Endothelial cell of umbilical vein (primary cell): ENCODE results near the gene ETS1. TPM values are rescaled to one million over a fixed set of nuclear protein-coding genes. Genes with fewer than 3 reads are reported as not detected.

Source experiments
- BruUV-seq: library from RNA; stranded (reverse); fragments of 400-500 nt; replicated peaks from 2 replicates; lab custom pipeline; 2021; lab: Mats Ljungman, UMichigan
- CTCF ChIA-PET: fragments of 300-600, 350-600 bp; sonication (Branson Sonifier 250); formaldehyde crosslinking; loops from one replicate; lab custom pipeline; 2021; ENCODE audit warnings: antibody characterized with exemption, inconsistent platforms; lab: Charles Lee
- POLR2A ChIA-PET: fragments of 300-600, 350-600 bp; sonication (Branson Sonifier 250); formaldehyde crosslinking; loops from one replicate; lab custom pipeline; 2021; ENCODE audit warnings: antibody characterized with exemption, inconsistent platforms; lab: Charles Lee
- DNase-seq: peaks from one replicate; pipeline ENCODE4 v3.0.0-alpha.2; 2011; ENCODE audit warnings: low read depth, low spot score
- FAIRE-seq: peaks from 2 replicates; lab custom pipeline; 2011; peaks lifted over from hg19 to GRCh38; lab: Jason Lieb, UNC
- H2AFZ ChIP-seq: 2 replicates; pipeline ENCODE4 v1.6.0; 2012; ENCODE audit warnings: low read depth, low read length, control low read depth, inconsistent platforms
- H3K27ac ChIP-seq: 2 replicates; pipeline ENCODE4 v1.5.1; 2011; ENCODE audit warnings: low read depth, mild to moderate bottlenecking, control low read depth, low read length, moderate library complexity; ENCODE audit not compliant: insufficient read depth
- H3K27me3 ChIP-seq, 2 experiments: 2 replicates each; pipeline versions ENCODE4 v1.6.0 to v1.6.1; 2011; ENCODE audit warnings: low read length in 2 of 2, mixed read lengths in 1 of 2; ENCODE audit not compliant: control insufficient read depth in 2 of 2, insufficient read depth in 2 of 2
- H3K36me3 ChIP-seq, 2 experiments: 2 replicates in 1 of 2; 3 replicates in 1 of 2; pipeline ENCODE4 v1.5.1; 2011; ENCODE audit warnings: low read length in 2 of 2, mild to moderate bottlenecking in 1 of 2, moderate library complexity in 1 of 2; ENCODE audit not compliant: control insufficient read depth in 2 of 2, insufficient read depth in 2 of 2; ENCODE audit errors: extremely low read depth in 1 of 2
- H3K4me1 ChIP-seq: 3 replicates; pipeline ENCODE4 v1.5.1; 2011; ENCODE audit warnings: mild to moderate bottlenecking, low read length; ENCODE audit not compliant: control insufficient read depth, insufficient read depth; ENCODE audit errors: extremely low read depth
- H3K4me2 ChIP-seq: 2 replicates; pipeline ENCODE4 v1.6.1; 2011; ENCODE audit warnings: low read length, control low read depth, mixed read lengths; ENCODE audit not compliant: insufficient read depth
- H3K4me3 ChIP-seq, 3 experiments: fragments of 200-600 bp in 1 of 3; sonication (generic), shearing (Covaris generic) in 1 of 3; replicated peaks in 1 of 3; 2 replicates each; pipeline ENCODE4 v1.5.1; 2011 to 2016; ENCODE audit warnings: control low read depth in 3 of 3, low read length in 3 of 3, mild to moderate bottlenecking in 2 of 3, inconsistent platforms in 1 of 3, low read depth in 1 of 3, moderate library complexity in 1 of 3; ENCODE audit not compliant: insufficient read depth in 1 of 3
- H3K79me2 ChIP-seq: 2 replicates; pipeline ENCODE4 v1.6.0; 2012; ENCODE audit warnings: low read length, inconsistent platforms; ENCODE audit not compliant: control insufficient read depth, insufficient read depth
- H3K9ac ChIP-seq: replicated peaks from 2 replicates; pipeline ENCODE3; 2011; ENCODE audit warnings: low read length, control low read depth; ENCODE audit not compliant: insufficient read depth; ENCODE audit errors: extremely low read depth
- H3K9me1 ChIP-seq: replicated peaks from 3 replicates; pipeline ENCODE4 v1.6.0; 2011; ENCODE audit warnings: mild to moderate bottlenecking, low read length; ENCODE audit not compliant: control insufficient read depth, insufficient read depth; ENCODE audit errors: extremely low read depth
- H3K9me3 ChIP-seq: replicated peaks from 2 replicates; pipeline ENCODE4 v1.5.1; 2012; ENCODE audit warnings: low read length, inconsistent platforms; ENCODE audit not compliant: control insufficient read depth, insufficient read depth
- H4K20me1 ChIP-seq: replicated peaks from 2 replicates; pipeline ENCODE3; 2011; ENCODE audit warnings: mild to moderate bottlenecking, low read length; ENCODE audit not compliant: control insufficient read depth, insufficient read depth; ENCODE audit errors: extremely low read depth
- CTCF ChIP-seq, 2 donors: IDR thresholded peaks; 1 replicate in 1 of 2; 2 replicates in 1 of 2; pipeline ENCODE4 v1.5.1; 2011; ENCODE audit warnings: low read length in 2 of 2, mild to moderate bottlenecking in 2 of 2, moderate library complexity in 2 of 2, control low read depth in 1 of 2, inconsistent platforms in 1 of 2, low read depth in 1 of 2; ENCODE audit not compliant: insufficient read depth in 1 of 2; ENCODE audit errors: extremely low read depth in 1 of 2
- EZH2 ChIP-seq: IDR thresholded peaks from 2 replicates; pipeline ENCODE4 v1.6.1; 2012; ENCODE audit warnings: borderline replicate concordance, low read depth, mild to moderate bottlenecking, moderate library complexity, low read length, inconsistent platforms; ENCODE audit not compliant: severe bottlenecking
- FOS ChIP-seq: IDR thresholded peaks from 2 replicates; pipeline ENCODE4 v1.6.1; 2011; ENCODE audit warnings: mild to moderate bottlenecking, low read length, moderate library complexity, borderline replicate concordance; ENCODE audit not compliant: insufficient read depth
- GATA2 ChIP-seq: IDR thresholded peaks from 2 replicates; pipeline ENCODE4 v1.7.0; 2011; ENCODE audit warnings: low read depth, mild to moderate bottlenecking, moderate library complexity, mixed read lengths, low read length; ENCODE audit not compliant: insufficient read length, insufficient read depth
- JUN ChIP-seq: IDR thresholded peaks from 2 replicates; pipeline ENCODE4 v1.6.1; 2011; ENCODE audit warnings: borderline replicate concordance, low read depth; ENCODE audit not compliant: insufficient read length, insufficient read depth
- MYC ChIP-seq: IDR thresholded peaks from one replicate; pipeline ENCODE4 v1.6.1; 2011; ENCODE audit warnings: mild to moderate bottlenecking, low read depth, low read length
- POLR2A ChIP-seq: IDR thresholded peaks from 2 replicates; pipeline ENCODE4 v1.6.1; 2012; ENCODE audit warnings: low read depth, mild to moderate bottlenecking, control low read depth, low read length
- POLR2AphosphoS5 ChIP-seq: IDR thresholded peaks from 2 replicates; pipeline ENCODE4 v1.6.1; 2012; ENCODE audit warnings: low read depth, mild to moderate bottlenecking, control low read depth, low read length, moderate library complexity; ENCODE audit not compliant: insufficient read depth
- dilution Hi-C: fragments of 300-500 bp; cut with MboI; formaldehyde crosslinking; loops from one replicate; pipeline ENCODE4 v1.15.0; 2019; ENCODE audit warnings: low sequenced_read_pairs; ENCODE audit not compliant: extremely low pct_ligation_motif_present
- intact Hi-C: fragments of 100-400 bp; cut with micrococcal nuclease; formaldehyde crosslinking; loops from one replicate; pipeline ENCODE4 v1.10.0; 2022
- polyA plus RNA-seq, 4 experiments: library from polyadenylated mRNA; depleted of rRNA in 3 of 4; stranded (reverse) in 3 of 4; unstranded in 1 of 4; fragments of >200 nt; gene quantifications; 2 replicates each; pipeline versions ENCODE4 v1.2.1 to v1.2.3, GENCODE V29; 2011 to 2012; ENCODE audit warnings: missing spikeins in 1 of 4
- total RNA-seq: library from RNA; stranded (reverse); gene quantifications from 2 replicates; pipeline ENCODE4 v1.2.3, GENCODE V29; 2021
- TF ChIP-seq, protein P1 (sequence below): IDR thresholded peaks from 2 replicates; pipeline ENCODE4 v1.6.1; 2011; ENCODE audit not compliant: insufficient read depth, insufficient read length

ETS1 gene
- total and polyA plus RNA-seq, 2 donors (not counting 3 experiments of a cell fraction or from before 2014, with no cell fraction given), result 34.2 to 115 TPM

DNA sequence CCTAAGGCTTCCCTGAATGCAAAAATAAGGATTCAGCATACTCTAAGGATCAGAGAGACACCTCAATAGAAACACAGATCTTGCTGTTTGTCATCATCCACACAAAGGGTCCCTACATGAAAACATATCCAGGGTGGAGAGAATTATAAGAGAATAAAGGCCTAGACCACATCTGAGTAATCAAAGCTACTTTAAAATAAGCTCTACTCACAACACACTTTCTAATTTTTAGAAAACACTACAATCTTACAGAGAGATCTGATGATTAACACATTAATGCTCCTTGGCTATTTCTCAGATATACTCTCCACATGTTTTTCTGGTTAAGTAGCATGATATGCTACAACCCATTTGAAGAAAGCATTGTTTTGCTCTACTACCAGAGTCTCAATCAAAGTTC is 108.2 kb downstream of the ETS1 start:
- H3K9me1 ChIP-seq, result no peaks in the 10 kb centered on the region
- H3K4me2 ChIP-seq, result no peak overlapping the region
- no TSS peak for BruUV-seq
- TF ChIP-seq FOS, result no peak
- TF ChIP-seq POLR2A, result no peak
- TF ChIP-seq JUN, result no peak
- no peak for DNase-seq
- H3K9me3 ChIP-seq, result no peaks in the 10 kb centered on the region
- peaks cover 14% of the 10 kb centered on the region for H3K4me1 ChIP-seq
- intact Hi-C loops, result loop anchor here (5.0 kb wide), 1 partner anchor 282 kb away; no protein-coding TSS in a partner anchor
- FAIRE-seq, result no peak
- H3K27me3 ChIP-seq, result no peaks in the 10 kb centered on the region
- dilution Hi-C loops, result no loop called here
- H3K79me2 ChIP-seq, result peaks cover 37% of the 10 kb centered on the region
- H2AFZ ChIP-seq, result no peak overlapping the region
- H3K9ac ChIP-seq, result no peak overlapping the region
- no peak overlapping the region for H3K4me3 ChIP-seq
- no peak overlapping the region for H3K27ac ChIP-seq
- H4K20me1 ChIP-seq, result no peaks in the 10 kb centered on the region
- POLR2A ChIA-PET, result no interaction called here
- H3K36me3 ChIP-seq, result peaks cover 12 to 28% of the 10 kb centered on the region in 2 experiments
- CTCF ChIA-PET, result interaction anchor here (0.7 to 0.9 kb wide), 3 partner anchors 9 to 307 kb away, joined by 3 to 4 read pairs (median 3); no protein-coding TSS in a partner anchor

- no peaks in the 10 kb centered on the region for H4K20me1 ChIP-seq
- no TSS peak for BruUV-seq
- H3K4me3 ChIP-seq, result no peak overlapping the region
- H2AFZ ChIP-seq, result no peak overlapping the region
- DNase-seq (no peak), FAIRE-seq (no peak)
- intact Hi-C loops, result loop anchor here (5.0 kb wide), 1 partner anchor 281 kb away; no protein-coding TSS in a partner anchor
- H3K9me1 ChIP-seq, result no peaks in the 10 kb centered on the region
- H3K79me2 ChIP-seq, result peaks cover 37% of the 10 kb centered on the region
- no peak overlapping the region for H3K4me2 ChIP-seq
- TF ChIP-seq POLR2A, result no peak
- TF ChIP-seq MYC, result no peak
- TF ChIP-seq POLR2AphosphoS5, result no peak
- no peak for TF ChIP-seq EZH2
- TF ChIP-seq, protein P1, sequence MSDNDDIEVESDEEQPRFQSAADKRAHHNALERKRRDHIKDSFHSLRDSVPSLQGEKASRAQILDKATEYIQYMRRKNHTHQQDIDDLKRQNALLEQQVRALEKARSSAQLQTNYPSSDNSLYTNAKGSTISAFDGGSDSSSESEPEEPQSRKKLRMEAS, result no peak
- TF ChIP-seq FOS, result no peak
- no peak for TF ChIP-seq CTCF (IDR thresholded peaks at IDR 0.05; ENCODE audit: extremely low read depth in 1 of 2, insufficient read depth in 1 of 2, low read depth in 1 of 2, low read length in 2 of 2)
- TF ChIP-seq GATA2, result no peak
- TF ChIP-seq JUN, result no peak
- ChIA-PET CTCF (interaction anchor here (0.7 to 0.9 kb wide), 2 partner anchors 9 to 19 kb away, joined by 3 to 4 read pairs; no protein-coding TSS in a partner anchor), POLR2A (no interaction called here)
- H3K27me3 ChIP-seq, result no peaks in the 10 kb centered on the region
- no peak overlapping the region for H3K9ac ChIP-seq
- H3K36me3 ChIP-seq, result peaks cover 16 to 27% of the 10 kb centered on the region in 2 experiments
- dilution Hi-C loops, result no loop called here
- H3K4me1 ChIP-seq, result peaks cover 16% of the 10 kb centered on the region
- no peak overlapping the region for H3K27ac ChIP-seq
- no peaks in the 10 kb centered on the region for H3K9me3 ChIP-seq
Observed at GRCh38 chr11:128478305-128478704, 109.1 kb downstream of the ETS1 start.
